C4-2B (cell line): Measurements from ENCODE around the gene TBC1D12.
A peak's percentile ranks its signal among the peaks of the same experiment; 100 is the strongest.
"Not testable (repeated sequence)": the region's sequence is repeated elsewhere in the genome, so short reads cannot be mapped to it uniquely, and the experiment has no call there.

ENCODE experiments used
- H3K27ac ChIP-seq: fragments of 450-650 bp; 2 replicates; pipeline ENCODE4 v1.5.1; 2017
- CTCF ChIP-seq: fragments of 450-650 bp; conservative IDR thresholded peaks from 2 replicates; pipeline ENCODE4 v1.5.1; 2017; ENCODE audit warnings: mild to moderate bottlenecking
- ZFX ChIP-seq: fragments of 450-650 bp; IDR thresholded peaks from 2 replicates; pipeline ENCODE4 v1.6.1; 2017

TBC1D12 gene

DNA sequence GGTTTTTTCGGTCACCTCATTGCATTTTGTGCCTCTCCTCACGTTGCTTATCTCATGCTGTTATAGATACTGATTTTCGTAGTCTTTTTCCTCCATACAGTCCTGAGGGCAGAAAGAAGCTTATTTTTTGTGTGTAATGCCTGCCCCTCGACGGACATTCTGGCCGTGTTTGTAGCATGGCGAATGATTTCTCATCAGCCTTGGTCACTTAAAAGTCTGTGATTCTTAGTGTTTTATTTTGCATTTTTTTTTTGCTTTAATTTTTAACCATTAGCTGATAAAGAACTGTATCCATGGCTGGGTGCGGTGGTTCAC is 39.1 kb upstream of the TBC1D12 start:
- TF ChIP-seq ZFX (no peak), CTCF (no peak; the same call in 1 of the 2 replicates)
- H3K27ac ChIP-seq, result peak overlapping the region; percentile 67

- no peak for TF ChIP-seq ZFX
- no peak overlapping the region for H3K27ac ChIP-seq
These were observed 37.9 kb upstream of the TBC1D12 start for GRCh38 chr10:94364482-94364881.

GRCh38 chr10:94366382-94366781 is 36.0 kb upstream of the TBC1D12 start:
- TF ChIP-seq ZFX (no peak), CTCF (no peak)
- H3K27ac ChIP-seq, result no peak overlapping the region

GRCh38 chr10:94370501-94370900 is 31.8 kb upstream of the TBC1D12 start:
- no peak overlapping the region for H3K27ac ChIP-seq
- no peak for TF ChIP-seq CTCF
- no peak for TF ChIP-seq ZFX

GRCh38 chr10:94375374-94375773 is 27.0 kb upstream of the TBC1D12 start:
- no peak overlapping the region for H3K27ac ChIP-seq
- TF ChIP-seq CTCF (no peak), ZFX (no peak)

GRCh38 chr10:94376865-94377264 is 25.5 kb upstream of the TBC1D12 start:
- H3K27ac ChIP-seq, result no peak overlapping the region
- no peak for TF ChIP-seq CTCF
- no peak for TF ChIP-seq ZFX

GRCh38 chr10:94383530-94383929 is 18.8 kb upstream of the TBC1D12 start:
- no peak overlapping the region for H3K27ac ChIP-seq
- TF ChIP-seq ZFX (no peak), CTCF (no peak)

DNA sequence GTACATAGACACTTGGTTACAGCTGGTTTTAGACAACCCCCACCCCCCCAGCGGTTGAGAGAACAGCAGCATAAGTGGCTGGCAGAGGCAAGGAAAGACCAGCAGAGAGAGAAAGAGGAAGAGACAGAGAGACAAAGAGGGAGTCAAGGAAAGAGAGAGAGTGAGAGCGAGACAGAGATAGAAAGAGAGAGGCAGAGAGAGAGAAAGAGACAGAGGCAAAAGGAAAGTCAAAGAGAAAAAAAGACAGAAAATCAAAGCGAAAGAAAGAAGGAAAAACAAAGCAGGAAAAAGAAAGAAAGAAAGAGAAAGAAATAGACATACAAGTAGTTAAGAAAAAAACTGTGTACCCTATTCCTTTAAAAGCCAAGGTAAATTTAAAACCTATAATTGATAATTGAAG is 16.6 kb upstream of the TBC1D12 start:
- not testable (repeated sequence) for H3K27ac ChIP-seq

DNA sequence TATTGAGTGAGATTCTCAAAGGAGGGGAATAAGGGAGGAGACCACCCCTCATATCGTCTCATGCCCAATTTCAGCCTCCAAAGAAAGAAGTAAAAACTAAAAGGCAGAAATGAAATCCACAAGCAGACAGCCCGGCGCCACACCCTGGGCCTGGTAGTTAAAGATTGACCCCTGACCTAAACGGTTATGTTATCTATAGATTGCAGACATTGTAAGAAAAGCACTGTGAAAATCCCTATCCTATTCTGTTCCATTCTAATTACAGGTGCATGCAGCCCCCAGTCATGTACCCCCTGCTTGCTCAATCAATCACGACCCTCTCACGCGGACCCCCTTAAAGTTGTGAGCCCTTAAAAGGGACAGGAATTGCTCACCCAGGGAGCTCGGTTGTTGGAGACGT is 10.2 kb upstream of the TBC1D12 start:
- H3K27ac ChIP-seq, result not testable (repeated sequence)
